ENCODE results near the gene NPLOC4. TPM values are rescaled to one million over a fixed set of nuclear protein-coding genes. Genes with fewer than 3 reads are reported as not detected.

Gene NPLOC4
- total RNA-seq, 1 experiment from 2014 or later, result 208 TPM

- peak; percentile 66 to 96 for DNase-seq
- no peaks in the 10 kb centered on the region for H3K9me3 ChIP-seq (ENCODE audit: insufficient read depth, low read depth)
- peaks cover 19% of the 10 kb centered on the region for H3F3A ChIP-seq (ENCODE audit: insufficient read depth, low read depth)
- POLR2A ChIA-PET (ENCODE audit: unreplicated experiment), result interaction anchor here (0.6 to 1.2 kb wide), 6 partner anchors 8 to 206 kb away, joined by 3 to 7 read pairs (median 4); partner anchors contain the start of gene FSCN2
- peaks cover 18% of the 10 kb centered on the region for H3K79me2 ChIP-seq (ENCODE audit: low read depth)
- H3K36me3 ChIP-seq (ENCODE audit: low read depth), result no peaks in the 10 kb centered on the region
- H2AFZ ChIP-seq, result no peak overlapping the region
- peak overlapping the region; percentile 45 for H3K27ac ChIP-seq
- intact Hi-C loops (cut with micrococcal nuclease; ENCODE audit: unreplicated experiment), result loop anchor here (2.0 kb wide), 2 partner anchors 33 to 57 kb away; partner anchors contain the start of gene FAAP100
- TF ChIP-seq CTCF (conservative IDR thresholded peaks at IDR 0.05) (peak; percentile 64), EZH2 (IDR thresholded peaks at IDR 0.05; ENCODE audit: low read depth) (no peak)
- BruUV-seq (replicated peaks), result no TSS peak
- no peaks in the 10 kb centered on the region for H4K20me1 ChIP-seq (ENCODE audit: insufficient read depth)
- CTCF ChIA-PET, result interaction anchor here (0.9 kb wide), 1 partner anchor 19 kb away, joined by 4 read pairs; no protein-coding TSS in a partner anchor
- H3K9me2 ChIP-seq (ENCODE audit: insufficient read depth), result no peaks in the 10 kb centered on the region
- peak overlapping the region; percentile 80 for H3K4me2 ChIP-seq
- peaks cover 25% of the 10 kb centered on the region for H3K4me1 ChIP-seq (replicated peaks; ENCODE audit: insufficient read depth)
- no peaks in the 10 kb centered on the region for H3K27me3 ChIP-seq (ENCODE audit: insufficient read depth, low read depth)
- H3K4me3 ChIP-seq, result peak overlapping the region; percentile 65
Measured at GRCh38 chr17:81519284-81520020, 117.5 kb downstream of the NPLOC4 start.

GRCh38 chr17:81518785-81519283 is 118.1 kb downstream of the NPLOC4 start:
- TF ChIP-seq CTCF (conservative IDR thresholded peaks at IDR 0.05) (no peak), EZH2 (IDR thresholded peaks at IDR 0.05; ENCODE audit: low read depth) (no peak)
- POLR2A ChIA-PET (ENCODE audit: unreplicated experiment), result interaction anchor here (0.5 to 1.2 kb wide), 10 partner anchors 9 to 394 kb away, joined by 3 to 27 read pairs (median 4); partner anchors contain the start of gene FSCN2
- no TSS peak for BruUV-seq (replicated peaks)
- Histone ChIP-seq H3K4me3 (peak overlapping the region; percentile 65; the same call in 1 of the 2 replicates), H3K9me3 (ENCODE audit: insufficient read depth, low read depth) (no peaks in the 10 kb centered on the region), H4K20me1 (ENCODE audit: insufficient read depth) (no peaks in the 10 kb centered on the region), H3K36me3 (ENCODE audit: low read depth) (no peaks in the 10 kb centered on the region), H2AFZ (no peak overlapping the region), H3F3A (ENCODE audit: insufficient read depth, low read depth) (peaks cover 23% of the 10 kb centered on the region), H3K27me3 (ENCODE audit: insufficient read depth, low read depth) (no peaks in the 10 kb centered on the region), H3K79me2 (ENCODE audit: low read depth) (peaks cover 20% of the 10 kb centered on the region), H3K4me2 (peak overlapping the region; percentile 80), H3K4me1 (replicated peaks; ENCODE audit: insufficient read depth) (peaks cover 25% of the 10 kb centered on the region), H3K9me2 (ENCODE audit: insufficient read depth) (no peaks in the 10 kb centered on the region), H3K27ac (peak overlapping the region; percentile 26; the same call in 1 of the 2 replicates)
- DNase-seq, result peak in 1 of 2 experiments; percentile 78
- intact Hi-C loops (cut with micrococcal nuclease; ENCODE audit: unreplicated experiment), result loop anchor here (1.0 to 2.0 kb wide), 3 partner anchors 34 to 82 kb away; partner anchors contain the start of gene FAAP100
- CTCF ChIA-PET, result interaction anchor here (0.9 kb wide), 1 partner anchor 19 kb away, joined by 4 read pairs; no protein-coding TSS in a partner anchor

GRCh38 chr17:81518113-81518784 is 118.7 kb downstream of the NPLOC4 start:
- H3K27me3 ChIP-seq (ENCODE audit: insufficient read depth, low read depth), result no peaks in the 10 kb centered on the region
- 0 out of 2 replicates have a peak overlapping the region, but pooled peaks have one; percentile 26 for H3K27ac ChIP-seq
- peaks cover 26% of the 10 kb centered on the region for H3K79me2 ChIP-seq (ENCODE audit: low read depth)
- DNase-seq, result peak; percentile 40 to 77
- BruUV-seq (replicated peaks), result no TSS peak
- H3K9me2 ChIP-seq (ENCODE audit: insufficient read depth), result no peaks in the 10 kb centered on the region
- H3K4me1 ChIP-seq (replicated peaks; ENCODE audit: insufficient read depth), result peaks cover 25% of the 10 kb centered on the region
- no peak overlapping the region for H2AFZ ChIP-seq
- intact Hi-C loops (cut with micrococcal nuclease; ENCODE audit: unreplicated experiment), result loop anchor here (1.0 to 2.0 kb wide), 3 partner anchors 35 to 83 kb away; partner anchors contain the start of gene FAAP100
- no peaks in the 10 kb centered on the region for H3K36me3 ChIP-seq (ENCODE audit: low read depth)
- TF ChIP-seq EZH2 (IDR thresholded peaks at IDR 0.05; ENCODE audit: low read depth) (no peak), CTCF (conservative IDR thresholded peaks at IDR 0.05) (no peak)
- H3F3A ChIP-seq (ENCODE audit: insufficient read depth, low read depth), result peaks cover 29% of the 10 kb centered on the region
- peak overlapping the region; percentile 65; the same call in 1 of the 2 replicates for H3K4me3 ChIP-seq
- ChIA-PET POLR2A (ENCODE audit: unreplicated experiment) (interaction anchor here (0.5 to 1.2 kb wide), 10 partner anchors 10 to 394 kb away, joined by 3 to 27 read pairs (median 4); partner anchors contain the start of genes BAHCC1 and FSCN2), CTCF (interaction anchor here (0.9 kb wide), 1 partner anchor 18 kb away, joined by 4 read pairs; no protein-coding TSS in a partner anchor)
- no peaks in the 10 kb centered on the region for H4K20me1 ChIP-seq (ENCODE audit: insufficient read depth)
- H3K4me2 ChIP-seq, result peak overlapping the region; percentile 80
- H3K9me3 ChIP-seq (ENCODE audit: insufficient read depth, low read depth), result no peaks in the 10 kb centered on the region
